Right lobe of liver (tissue), 6 donors: ENCODE measurements around the gene MDM2. TPM values are rescaled to one million over a fixed set of nuclear protein-coding genes. Genes with fewer than 3 reads are reported as not detected.

Experiments used
- ATAC-seq, 4 donors: fragments of 200-7000 bp; cut with Tn5 transposase; one replicate each; pipeline ENCODE4 v1.9.1; 2020; ENCODE audit warnings: mild to moderate bottlenecking in 4 of 4, moderate library complexity in 4 of 4
- DNase-seq, 3 donors: peaks; one replicate each; pipeline ENCODE4 v3.0.0-alpha.2; 2020
- H3K27ac ChIP-seq, 3 donors: fragments of 200-600 bp; one replicate each; pipeline ENCODE4 v1.8.0; 2022
- H3K27me3 ChIP-seq, 2 donors: fragments of 200-600 bp; one replicate each; pipeline ENCODE4 v1.8.0; 2022
- H3K36me3 ChIP-seq, 4 donors: fragments of 200-600 bp; sonication (generic) in 1 of 4; one replicate each; pipeline versions ENCODE4 v1.5.1 to v1.8.0; 2017 to 2022; ENCODE audit warnings: control low read depth in 1 of 4
- H3K4me1 ChIP-seq, 4 donors: fragments of 200-600 bp; sonication (generic) in 1 of 4; one replicate each; pipeline versions ENCODE4 v1.5.1 to v1.8.0; 2017 to 2022; ENCODE audit warnings: control low read depth in 1 of 4
- H3K4me3 ChIP-seq, 3 donors: fragments of 200-600 bp; one replicate each; pipeline ENCODE4 v1.8.0; 2022
- H3K9me3 ChIP-seq, 4 donors: fragments of 200-600 bp; sonication (generic) in 1 of 4; one replicate each; pipeline versions ENCODE4 v1.5.1 to v1.8.0; 2017 to 2022; ENCODE audit warnings: control low read depth in 1 of 4
- POLR2A ChIP-seq: fragments of 450-650 bp; IDR thresholded peaks from one replicate; pipeline ENCODE4 v1.6.1; 2017; ENCODE audit warnings: antibody characterized with exemption, mild to moderate bottlenecking
- WGBS: methylation state at CpG from one replicate; pipeline ENCODE4 v1.1.6; 2018; ENCODE audit warnings: low coverage, low lambda C conversion rate; ENCODE audit not compliant: insufficient coverage; ENCODE audit errors: missing lambda C conversion rate; 5-methylcytosine and 5-hydroxymethylcytosine counted together
- intact Hi-C, 2 donors: fragments of 100-400 bp; cut with DNase I; formaldehyde crosslinking; loops; one replicate each; pipeline versions ENCODE4 v1.11.2 to v1.14.1; 2022
- total RNA-seq, 6 experiments: library from RNA; depleted of rRNA in 2 of 6; stranded (reverse); fragments of >200 nt in 2 of 6; fragmentation: NEBNext Ultra II Directional in 3 of 6; extraction: Animal tissue kit (Norgen Biotek cat#: 25700) in 3 of 6; gene quantifications; one replicate each; pipeline versions ENCODE4 v1.1.0 to v1.2.4, GENCODE V29; 2016 to 2023
- TF ChIP-seq, protein P1 (sequence below), 4 donors: fragments of 200-600 bp in 3 of 4; fragments of 450-650 bp in 1 of 4; IDR thresholded peaks; one replicate each; pipeline versions ENCODE4 v1.5.1 to v1.8.0; 2016 to 2022; ENCODE audit warnings: antibody characterized with exemption in 4 of 4, mild to moderate bottlenecking in 2 of 4
- donor health status: DM: no; HTN: yes; CAD: no.
- donor health status: DM: no; HTN: no; CAD: no.
- donor health status: DM: no; HTN: no; CAD: no.
- donor health status: DM: no; HTN: yes; CAD: no.
- donor health status: DM: no; HTN: yes; CAD: no.

Gene MDM2
- total RNA-seq, 6 experiments from 2014 or later: 56.9 to 74.3 (median 64.0) TPM

DNA sequence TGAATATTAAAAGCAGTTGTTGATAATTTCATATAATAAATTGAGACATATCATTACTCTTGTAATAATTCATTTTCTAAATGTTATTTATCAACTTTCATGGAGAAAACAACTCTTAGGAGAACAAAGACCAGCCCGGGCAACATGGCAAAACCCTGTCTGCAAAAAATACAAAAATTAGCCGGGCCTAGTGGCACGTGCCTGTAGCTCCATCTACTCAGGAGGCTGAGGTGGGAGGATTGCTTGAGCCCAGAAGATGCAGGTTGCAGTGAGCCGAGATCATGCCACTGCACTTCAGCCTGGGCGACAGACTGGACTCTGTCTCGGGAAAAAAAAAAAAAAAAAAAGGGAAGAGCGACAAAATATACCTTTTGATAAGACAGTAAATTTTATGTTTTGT lies 40.8 kb upstream of the MDM2 start:
- no peak for TF ChIP-seq POLR2A
- TF ChIP-seq, protein P1, sequence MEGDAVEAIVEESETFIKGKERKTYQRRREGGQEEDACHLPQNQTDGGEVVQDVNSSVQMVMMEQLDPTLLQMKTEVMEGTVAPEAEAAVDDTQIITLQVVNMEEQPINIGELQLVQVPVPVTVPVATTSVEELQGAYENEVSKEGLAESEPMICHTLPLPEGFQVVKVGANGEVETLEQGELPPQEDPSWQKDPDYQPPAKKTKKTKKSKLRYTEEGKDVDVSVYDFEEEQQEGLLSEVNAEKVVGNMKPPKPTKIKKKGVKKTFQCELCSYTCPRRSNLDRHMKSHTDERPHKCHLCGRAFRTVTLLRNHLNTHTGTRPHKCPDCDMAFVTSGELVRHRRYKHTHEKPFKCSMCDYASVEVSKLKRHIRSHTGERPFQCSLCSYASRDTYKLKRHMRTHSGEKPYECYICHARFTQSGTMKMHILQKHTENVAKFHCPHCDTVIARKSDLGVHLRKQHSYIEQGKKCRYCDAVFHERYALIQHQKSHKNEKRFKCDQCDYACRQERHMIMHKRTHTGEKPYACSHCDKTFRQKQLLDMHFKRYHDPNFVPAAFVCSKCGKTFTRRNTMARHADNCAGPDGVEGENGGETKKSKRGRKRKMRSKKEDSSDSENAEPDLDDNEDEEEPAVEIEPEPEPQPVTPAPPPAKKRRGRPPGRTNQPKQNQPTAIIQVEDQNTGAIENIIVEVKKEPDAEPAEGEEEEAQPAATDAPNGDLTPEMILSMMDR (IDR thresholded peaks at IDR 0.05): no peak
- ATAC-seq (no peak), DNase-seq (no peak)
- Histone ChIP-seq H3K4me1 (no peaks in the 10 kb centered on the region), H3K4me3 (no peak overlapping the region), H3K36me3 (peaks cover 0 to 6% (median 0%) of the 10 kb centered on the region in 4 donors), H3K27me3 (no peaks in the 10 kb centered on the region), H3K27ac (no peak overlapping the region), H3K9me3 (no peaks in the 10 kb centered on the region)
- intact Hi-C loops: no loop called here
- WGBS: 91% methylated on average over 7 of the region's 7 CpGs

DNA sequence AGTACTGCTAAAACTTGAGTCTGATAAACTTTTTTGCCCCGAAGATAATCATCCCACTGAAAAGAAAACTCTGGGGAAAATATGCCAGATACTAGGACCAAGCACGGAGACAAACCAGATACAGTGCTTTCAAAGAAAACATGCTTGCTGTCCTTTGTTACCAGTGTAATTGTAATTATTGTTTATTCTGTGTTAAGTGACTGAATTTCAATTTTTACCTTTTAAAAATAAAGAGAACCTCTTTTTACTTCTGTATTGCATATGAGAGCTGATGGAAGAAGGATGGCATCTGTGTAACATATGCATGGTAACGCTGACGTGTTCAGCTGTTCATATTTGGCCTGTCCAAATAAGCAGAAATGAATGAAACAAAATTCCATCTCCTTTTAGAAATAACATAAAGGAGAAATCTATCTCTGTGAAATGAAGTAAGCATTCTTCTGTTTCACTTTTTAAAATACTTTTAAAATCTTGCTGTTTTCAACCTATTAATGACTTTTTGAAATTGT lies 39.5 kb upstream of the MDM2 start:
- TF ChIP-seq, protein P1 (IDR thresholded peaks at IDR 0.05): no peak
- TF ChIP-seq POLR2A: no peak
- 94% methylated on average over 4 of the region's 4 CpGs for WGBS
- no peaks in the 10 kb centered on the region for H3K27me3 ChIP-seq
- H3K36me3 ChIP-seq: peaks cover 0 to 6% (median 0%) of the 10 kb centered on the region in 4 donors
- no peak for ATAC-seq
- no peak overlapping the region for H3K4me3 ChIP-seq
- no peak overlapping the region for H3K27ac ChIP-seq
- intact Hi-C loops: no loop called here
- H3K4me1 ChIP-seq: no peaks in the 10 kb centered on the region
- H3K9me3 ChIP-seq: no peaks in the 10 kb centered on the region
- DNase-seq: no peak

DNA sequence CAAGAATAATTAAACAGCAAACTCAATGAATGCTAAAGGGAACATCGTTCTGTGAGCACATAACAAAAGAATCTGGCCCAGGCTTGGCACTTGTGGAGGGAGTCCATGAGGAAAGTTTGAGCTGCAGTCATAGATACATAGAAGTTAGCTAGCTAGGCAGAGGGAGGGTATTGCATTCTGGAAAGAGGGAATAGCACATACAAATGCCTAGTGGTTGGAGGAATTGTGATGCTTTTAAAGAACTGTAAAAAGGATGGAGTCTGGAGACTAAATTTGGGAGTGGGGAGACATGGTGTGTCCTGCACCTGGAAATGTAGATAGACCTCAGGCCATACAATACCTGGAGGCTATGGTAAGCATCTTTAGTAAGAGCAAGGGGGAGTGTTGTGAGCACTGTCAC lies 38.0 kb upstream of the MDM2 start:
- WGBS: 89% methylated on average over 1 of the region's 1 CpG
- intact Hi-C loops: no loop called here
- ATAC-seq: no peak
- no peak for DNase-seq
- H3K9me3 ChIP-seq: no peaks in the 10 kb centered on the region
- H3K4me3 ChIP-seq: no peak overlapping the region
- H3K36me3 ChIP-seq: peaks cover 0 to 6% (median 0%) of the 10 kb centered on the region in 4 donors
- no peak overlapping the region for H3K27ac ChIP-seq
- no peaks in the 10 kb centered on the region for H3K4me1 ChIP-seq
- H3K27me3 ChIP-seq: no peaks in the 10 kb centered on the region
- TF ChIP-seq, protein P1 (IDR thresholded peaks at IDR 0.05): no peak
- no peak for TF ChIP-seq POLR2A

DNA sequence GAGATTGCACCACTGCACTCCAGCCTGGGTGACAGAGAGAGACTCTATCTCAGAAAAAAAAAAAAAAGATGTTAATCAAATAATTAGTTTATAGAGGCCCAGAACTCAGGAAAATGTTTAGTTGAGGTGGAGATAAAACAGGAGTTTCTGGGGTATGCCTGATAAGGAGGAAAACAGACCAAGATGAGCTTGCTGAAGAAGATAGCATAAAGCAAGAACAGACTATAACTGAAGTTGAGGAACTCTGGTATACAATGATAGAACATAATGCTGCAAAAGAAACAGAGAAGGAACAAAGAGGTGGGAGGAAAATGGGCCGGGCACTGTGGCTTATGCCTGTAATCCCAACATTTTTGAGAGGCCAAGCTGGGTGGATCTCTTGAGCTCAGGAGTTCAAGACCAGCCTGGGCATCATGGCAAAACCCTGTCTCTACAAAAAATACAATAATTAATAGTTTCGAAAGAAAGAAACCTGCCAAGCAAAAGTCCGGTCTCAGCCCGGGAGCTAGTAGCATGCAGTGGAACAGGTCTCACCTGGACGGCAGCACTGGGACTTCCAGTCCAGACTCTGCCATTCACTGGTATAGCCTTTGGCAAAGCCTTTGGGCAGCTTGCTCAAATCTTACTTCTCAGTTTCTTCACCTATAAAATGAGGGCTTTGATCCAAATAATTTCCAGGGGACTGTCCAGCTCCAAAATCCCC lies 36.6 kb upstream of the MDM2 start:
- TF ChIP-seq, protein P1 (IDR thresholded peaks at IDR 0.05): no peak
- TF ChIP-seq POLR2A: no peak
- no peak for ATAC-seq
- Histone ChIP-seq H3K36me3 (peaks cover 0 to 6% (median 0%) of the 10 kb centered on the region in 4 donors), H3K27ac (no peak overlapping the region), H3K4me1 (no peaks in the 10 kb centered on the region), H3K27me3 (no peaks in the 10 kb centered on the region), H3K9me3 (no peaks in the 10 kb centered on the region), H3K4me3 (no peak overlapping the region)
- WGBS: 87% methylated on average over 3 of the region's 5 CpGs
- intact Hi-C loops: no loop called here
- DNase-seq: no peak
